Epithelial cell of proximal tubule (primary cell): ENCODE measurements around the gene ABCA8. TPM values are rescaled to one million over a fixed set of nuclear protein-coding genes. Genes with fewer than 3 reads are reported as not detected.
"Not testable (repeated sequence)": the region's sequence is repeated elsewhere in the genome, so short reads cannot be mapped to it uniquely, and the experiment has no call there.

ENCODE experiments used
- DNase-seq: peaks from one replicate; pipeline ENCODE4 v3.0.0-alpha.2; 2011; ENCODE audit warnings: low read depth
- H3K4me3 ChIP-seq: 2 replicates; pipeline ENCODE4 v1.5.1; 2011; ENCODE audit warnings: low read depth, mild to moderate bottlenecking, low read length
- CTCF ChIP-seq: conservative IDR thresholded peaks from 2 replicates; pipeline ENCODE4 v1.5.1; 2012; ENCODE audit warnings: low read depth, mild to moderate bottlenecking, low read length
- total RNA-seq: library from RNA; depleted of rRNA; stranded (reverse); fragments of >200 nt; gene quantifications from 2 replicates; pipeline ENCODE4 v1.2.3, GENCODE V29; 2015

The ABCA8 gene
- not detected in 2 replicates for total RNA-seq

GRCh38 chr17:68955181-68955841 lies at the start of gene ABCA8:
ABCA8 (minus strand) TSS chr17:68955392; CDS start chr17:68942034, 13,358 bp downstream.
- H3K4me3 ChIP-seq = no peak within 1 kb of the TSS
- DNase-seq = no peak
- no peak for TF ChIP-seq CTCF

GRCh38 chr17:69004759-69005158 lies 49.6 kb upstream of the ABCA8 start:
- DNase-seq, H3K4me3 ChIP-seq: not testable (repeated sequence)

GRCh38 chr17:68999743-69000142 lies 44.6 kb upstream of the ABCA8 start:
- H3K4me3 ChIP-seq = not testable (repeated sequence)

GRCh38 chr17:68993112-68993511 lies 37.9 kb upstream of the ABCA8 start:
- TF ChIP-seq CTCF = no peak
- H3K4me3 ChIP-seq = no peak overlapping the region
- no peak for DNase-seq

More at GRCh38 chr17:68999743-69000142, 44.6 kb upstream of the ABCA8 start:
- not testable (repeated sequence) for DNase-seq

GRCh38 chr17:68987966-68988365 lies 32.8 kb upstream of the ABCA8 start:
- no peak for TF ChIP-seq CTCF
- no peak overlapping the region for H3K4me3 ChIP-seq
- DNase-seq = no peak

GRCh38 chr17:68981288-68981687 lies 26.1 kb upstream of the ABCA8 start:
- DNase-seq = peak; percentile 47
- no peak overlapping the region for H3K4me3 ChIP-seq
- TF ChIP-seq CTCF = no peak

- DNase-seq = peak; percentile 36
- no peak for TF ChIP-seq CTCF
- H3K4me3 ChIP-seq = no peak overlapping the region
Observed at GRCh38 chr17:68973098-68973846, 18.1 kb upstream of the ABCA8 start.
